ENCODE measurements around the gene HELZ.

GRCh38 chr17:67156269-67157199, 88.5 kb downstream of the HELZ start:
- TF ChIP-seq POLR2A (IDR thresholded peaks at IDR 0.05) (no peak), CTCF (IDR thresholded peaks at IDR 0.05) (no peak)

Measured in ovary (tissue), 3 donors.